Endodermal cell (in vitro differentiated cells): ENCODE data around the gene PIGS. TPM values are rescaled to one million over a fixed set of nuclear protein-coding genes. Genes with fewer than 3 reads are reported as not detected.

Experiments used
- DNase-seq: peaks from one replicate; pipeline ENCODE4 v3.0.0-alpha.2; 2017
- H3K27ac ChIP-seq: 2 replicates; pipeline ENCODE4 v1.5.1; 2013; ENCODE audit warnings: mild to moderate bottlenecking, low read depth, low read length, moderate library complexity
- H3K27me3 ChIP-seq: 2 replicates; pipeline ENCODE4 v1.6.1; 2013; ENCODE audit warnings: mild to moderate bottlenecking, low read length, moderate library complexity; ENCODE audit not compliant: insufficient read depth, control insufficient read depth, poor library complexity, severe bottlenecking
- H3K36me3 ChIP-seq: 2 replicates; pipeline ENCODE4 v1.7.0; 2013; ENCODE audit warnings: mild to moderate bottlenecking, low read length, moderate library complexity; ENCODE audit not compliant: control insufficient read depth, insufficient read depth
- H3K4me1 ChIP-seq: one replicate; pipeline ENCODE4 v1.7.0; 2013; ENCODE audit warnings: low read length; ENCODE audit not compliant: control insufficient read depth, insufficient read depth
- H3K4me3 ChIP-seq: 2 replicates; pipeline ENCODE4 v1.5.1; 2013; ENCODE audit warnings: mild to moderate bottlenecking, low read length, moderate library complexity
- H3K9ac ChIP-seq: 2 replicates; pipeline ENCODE4 v1.6.1; 2013; ENCODE audit warnings: mild to moderate bottlenecking, low read length, moderate library complexity; ENCODE audit not compliant: poor library complexity, severe bottlenecking; ENCODE audit errors: extremely low read depth
- H3K9me3 ChIP-seq: 2 replicates; pipeline ENCODE4 v1.6.1; 2013; ENCODE audit warnings: mild to moderate bottlenecking, low read length, moderate library complexity; ENCODE audit not compliant: control insufficient read depth
- H3K27ac Mint-ChIP-seq: 2 replicates; pipeline ENCODE4 v1.8.0; 2020; ENCODE audit warnings: mixed read lengths
- H3K27me3 Mint-ChIP-seq: 2 replicates; pipeline ENCODE4 v1.8.0; 2021; ENCODE audit warnings: mild to moderate bottlenecking, mixed read lengths; ENCODE audit not compliant: insufficient read depth
- H3K36me3 Mint-ChIP-seq: 2 replicates; pipeline ENCODE4 v1.8.0; 2020; ENCODE audit warnings: low read depth, mixed read lengths
- H3K4me1 Mint-ChIP-seq: 2 replicates; pipeline ENCODE4 v1.8.0; 2020; ENCODE audit warnings: mixed read lengths
- H3K4me3 Mint-ChIP-seq: 2 replicates; pipeline ENCODE4 v1.8.0; 2020; ENCODE audit warnings: mild to moderate bottlenecking, moderate library complexity, mixed read lengths
- H3K9me3 Mint-ChIP-seq: 2 replicates; pipeline ENCODE4 v1.8.0; 2020; ENCODE audit warnings: mild to moderate bottlenecking, mixed read lengths
- WGBS, 2 experiments: methylation state at CpG; one replicate each; pipeline versions ENCODE4 v1.1.5 to v1.1.7; 2013; ENCODE audit warnings: missing lambda C conversion rate in 2 of 2, mixed read lengths in 1 of 2; ENCODE audit not compliant: insufficient coverage in 1 of 2, insufficient read length in 1 of 2; 5-methylcytosine and 5-hydroxymethylcytosine counted together
- total RNA-seq, 2 donors: library from RNA; stranded (reverse); fragmentation: NEBNext Ultra II Directional in 1 of 2; extraction: Animal tissue kit (Norgen Biotek cat#: 25700) in 1 of 2; gene quantifications; 2 replicates in 1 of 2; 3 replicates in 1 of 2; pipeline ENCODE4 v1.2.1, GENCODE V29; 2021
- TF ChIP-seq, protein P1 (sequence below): fragments of 200-600 bp; sonication (generic); conservative IDR thresholded peaks from 2 replicates; pipeline ENCODE4 v1.5.0; 2021; ENCODE audit warnings: antibody characterized with exemption, mild to moderate bottlenecking

The PIGS gene
- total RNA-seq, 2 donors from 2014 or later = 34.9 to 43.0 TPM

DNA sequence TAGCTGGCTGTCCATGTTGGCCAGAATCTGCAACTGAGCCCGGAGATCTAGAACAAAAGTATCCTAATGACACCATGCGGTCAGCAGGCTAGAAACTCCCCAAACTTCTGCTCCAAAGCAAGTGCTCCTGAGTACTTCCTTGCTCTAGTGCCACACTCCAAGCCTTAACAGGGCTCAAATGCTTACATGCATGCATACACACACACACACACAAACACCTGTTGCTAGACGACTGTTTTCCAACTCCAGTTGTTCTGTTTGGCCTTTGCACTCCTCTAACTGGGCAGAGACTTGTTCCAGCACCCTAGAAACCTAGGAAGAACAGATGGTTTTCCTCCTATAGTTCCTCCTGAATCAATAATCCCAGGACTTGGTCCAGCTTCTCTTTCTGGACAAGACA is 13.1 kb upstream of the PIGS start:
- 76 to 89% methylated on average over 3 of the region's 3 CpGs for WGBS, 2 experiments
- H3K9me3 Mint-ChIP-seq = no peaks in the 10 kb centered on the region
- TF ChIP-seq, protein P1, sequence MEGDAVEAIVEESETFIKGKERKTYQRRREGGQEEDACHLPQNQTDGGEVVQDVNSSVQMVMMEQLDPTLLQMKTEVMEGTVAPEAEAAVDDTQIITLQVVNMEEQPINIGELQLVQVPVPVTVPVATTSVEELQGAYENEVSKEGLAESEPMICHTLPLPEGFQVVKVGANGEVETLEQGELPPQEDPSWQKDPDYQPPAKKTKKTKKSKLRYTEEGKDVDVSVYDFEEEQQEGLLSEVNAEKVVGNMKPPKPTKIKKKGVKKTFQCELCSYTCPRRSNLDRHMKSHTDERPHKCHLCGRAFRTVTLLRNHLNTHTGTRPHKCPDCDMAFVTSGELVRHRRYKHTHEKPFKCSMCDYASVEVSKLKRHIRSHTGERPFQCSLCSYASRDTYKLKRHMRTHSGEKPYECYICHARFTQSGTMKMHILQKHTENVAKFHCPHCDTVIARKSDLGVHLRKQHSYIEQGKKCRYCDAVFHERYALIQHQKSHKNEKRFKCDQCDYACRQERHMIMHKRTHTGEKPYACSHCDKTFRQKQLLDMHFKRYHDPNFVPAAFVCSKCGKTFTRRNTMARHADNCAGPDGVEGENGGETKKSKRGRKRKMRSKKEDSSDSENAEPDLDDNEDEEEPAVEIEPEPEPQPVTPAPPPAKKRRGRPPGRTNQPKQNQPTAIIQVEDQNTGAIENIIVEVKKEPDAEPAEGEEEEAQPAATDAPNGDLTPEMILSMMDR = no peak
- H3K27me3 ChIP-seq = no peaks in the 10 kb centered on the region
- H3K36me3 ChIP-seq = peaks cover 84% of the 10 kb centered on the region
- H3K4me3 ChIP-seq = no peak overlapping the region
- no peaks in the 10 kb centered on the region for H3K4me1 ChIP-seq
- H3K9ac ChIP-seq = no peak overlapping the region
- H3K27ac Mint-ChIP-seq = no peak overlapping the region
- peaks cover 8% of the 10 kb centered on the region for H3K4me1 Mint-ChIP-seq
- H3K4me3 Mint-ChIP-seq = no peak overlapping the region
- no peak overlapping the region for H3K27ac ChIP-seq
- H3K9me3 ChIP-seq = no peaks in the 10 kb centered on the region
- no peak for DNase-seq
- H3K36me3 Mint-ChIP-seq = peaks cover 48% of the 10 kb centered on the region
- H3K27me3 Mint-ChIP-seq = no peaks in the 10 kb centered on the region

DNA sequence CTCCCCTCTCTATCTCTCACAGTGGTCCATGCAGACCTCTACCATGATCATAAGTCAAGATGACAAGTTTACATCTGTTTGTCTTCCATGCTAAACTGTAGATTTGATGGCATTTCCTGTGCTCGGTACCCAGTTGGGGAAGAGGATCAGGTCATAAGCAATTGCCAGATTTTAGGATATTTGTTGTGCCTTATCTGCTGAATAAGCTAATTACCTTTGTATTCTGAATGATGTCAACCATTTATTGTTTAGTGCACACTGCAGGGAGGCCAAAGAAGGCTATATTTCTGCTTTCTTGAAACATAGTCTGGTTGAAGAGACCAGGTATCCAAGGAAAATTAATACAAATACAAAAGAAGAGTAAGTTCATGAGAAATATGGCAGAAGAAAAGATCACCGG is 11.2 kb upstream of the PIGS start:
- H3K4me3 ChIP-seq = no peak overlapping the region
- Mint-ChIP-seq H3K27ac (no peak overlapping the region), H3K4me1 (peaks cover 8% of the 10 kb centered on the region), H3K36me3 (peaks cover 55% of the 10 kb centered on the region), H3K27me3 (no peaks in the 10 kb centered on the region), H3K4me3 (no peak overlapping the region), H3K9me3 (no peaks in the 10 kb centered on the region)
- H3K27ac ChIP-seq = no peak overlapping the region
- TF ChIP-seq, protein P1 = no peak
- DNase-seq = no peak
- WGBS, 2 experiments = 91 to 92% methylated on average over 1 to 2 of the region's 2 CpGs
- H3K4me1 ChIP-seq = no peaks in the 10 kb centered on the region
- no peak overlapping the region for H3K9ac ChIP-seq
- no peaks in the 10 kb centered on the region for H3K9me3 ChIP-seq
- H3K36me3 ChIP-seq = peaks cover 88% of the 10 kb centered on the region
- H3K27me3 ChIP-seq = no peaks in the 10 kb centered on the region

DNA sequence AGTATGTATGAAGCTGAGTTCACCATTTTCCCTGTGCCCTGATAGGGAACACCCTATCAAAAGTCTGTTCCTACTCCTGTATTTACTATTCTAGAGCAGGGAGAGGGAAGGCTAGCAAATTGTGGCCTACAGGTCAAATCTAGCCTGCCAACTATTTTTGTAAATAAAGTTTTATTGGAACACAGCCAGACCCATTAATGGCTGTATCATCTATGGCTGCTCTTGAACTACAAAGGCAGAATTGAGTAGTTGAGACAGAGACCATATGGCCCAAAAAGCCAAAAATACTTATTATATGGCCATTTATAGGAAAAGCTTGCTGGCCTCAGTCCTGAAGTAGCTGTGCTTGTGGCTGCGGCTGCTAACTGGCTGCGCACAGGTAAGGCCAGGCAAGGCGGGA is 9.6 kb upstream of the PIGS start:
- no peak for DNase-seq
- peaks cover 7% of the 10 kb centered on the region for H3K4me1 Mint-ChIP-seq
- no CpG with 5 or more reads among the region's 3 CpGs for WGBS, 2 experiments
- TF ChIP-seq, protein P1 = no peak
- no peaks in the 10 kb centered on the region for H3K9me3 Mint-ChIP-seq
- H3K4me1 ChIP-seq = no peaks in the 10 kb centered on the region
- no peaks in the 10 kb centered on the region for H3K27me3 ChIP-seq
- peaks cover 51% of the 10 kb centered on the region for H3K36me3 Mint-ChIP-seq
- no peak overlapping the region for H3K4me3 ChIP-seq
- no peaks in the 10 kb centered on the region for H3K9me3 ChIP-seq
- H3K9ac ChIP-seq = no peak overlapping the region
- H3K4me3 Mint-ChIP-seq = no peak overlapping the region
- H3K36me3 ChIP-seq = peaks cover 83% of the 10 kb centered on the region
- H3K27me3 Mint-ChIP-seq = peaks cover 4% of the 10 kb centered on the region
- no peak overlapping the region for H3K27ac ChIP-seq
- H3K27ac Mint-ChIP-seq = no peak overlapping the region
